Spleen (tissue), 7 donors: Measurements from ENCODE around the gene ZDHHC14.

Experiments
- CTCF ChIP-seq, 11 experiments: fragments of 200-600 bp in 7 of 11; fragments of 450-650 bp in 4 of 11; sonication (generic) in 4 of 11; IDR thresholded peaks in 8 of 11; conservative IDR thresholded peaks in 3 of 11; 1 replicate in 7 of 11; 2 replicates in 4 of 11; pipeline versions ENCODE4 v1.4.0 to v1.8.0; 2016 to 2021; ENCODE audit warnings: antibody characterized with exemption in 11 of 11, inconsistent platforms in 4 of 11, mild to moderate bottlenecking in 1 of 11
- POLR2A ChIP-seq, 3 donors: fragments of 450-650 bp; IDR thresholded peaks; one replicate each; pipeline ENCODE4 v1.5.1; 2017; ENCODE audit warnings: antibody characterized with exemption in 3 of 3, mild to moderate bottlenecking in 1 of 3
- donor health status: DM: no; HTN: no; CAD: no; lungs with moderate emphysema.
- donor health status: DM: no; HTN: no; CAD: no.
- donor health status: DM: no; HTN: no; CAD: no.

- no peak for TF ChIP-seq CTCF (IDR thresholded peaks at IDR 0.05 in 8 of 11, conservative IDR thresholded peaks at IDR 0.05 in 3 of 11)
- no peak for TF ChIP-seq POLR2A (IDR thresholded peaks at IDR 0.05)
These were observed 280.7 kb downstream of the ZDHHC14 start for GRCh38 chr6:157661652-157662051.
